DMS 273 treated with DMSO at 0.1 percent for 48 hours (cell line): ENCODE data around the gene WNK4.
A peak's percentile ranks its signal among the peaks of the same experiment; 100 is the strongest.

Experiments used
- DNase-seq: peaks from one replicate; lab custom pipeline; 2025; lab: John Stamatoyannopoulos, UW

The WNK4 gene

GRCh38 chr17:42841975-42842685 lies 61.7 kb downstream of the WNK4 start:
- no peak for DNase-seq

- peak; percentile 35 for DNase-seq
Measured at GRCh38 chr17:42843358-42843934, 63.0 kb downstream of the WNK4 start.

DNA sequence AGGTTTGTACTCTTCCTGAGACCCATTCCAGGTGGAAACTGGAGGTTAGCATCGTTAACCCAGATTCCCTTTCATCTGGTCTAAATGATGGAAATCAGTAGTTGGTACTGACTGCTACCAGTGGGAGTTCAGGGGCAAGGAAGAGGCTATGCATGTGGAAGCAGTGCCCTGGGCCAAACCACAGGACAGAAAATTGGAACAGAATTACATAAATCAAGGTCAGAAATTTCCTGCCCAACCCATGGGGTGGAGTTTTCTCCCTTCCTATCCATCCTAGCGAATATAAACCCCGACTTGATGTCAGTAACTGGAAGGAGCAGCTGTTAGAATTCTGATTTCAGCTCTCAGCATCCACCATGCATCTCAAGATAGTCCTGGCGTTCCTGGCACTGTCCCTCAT lies 63.9 kb downstream of the WNK4 start, which contains the start of gene AOC2:
AOC2 (plus strand) TSS at position 310 of the 400 bp plus-strand sequence; CDS start at position 357, 47 bp downstream.
- no peak for DNase-seq

DNA sequence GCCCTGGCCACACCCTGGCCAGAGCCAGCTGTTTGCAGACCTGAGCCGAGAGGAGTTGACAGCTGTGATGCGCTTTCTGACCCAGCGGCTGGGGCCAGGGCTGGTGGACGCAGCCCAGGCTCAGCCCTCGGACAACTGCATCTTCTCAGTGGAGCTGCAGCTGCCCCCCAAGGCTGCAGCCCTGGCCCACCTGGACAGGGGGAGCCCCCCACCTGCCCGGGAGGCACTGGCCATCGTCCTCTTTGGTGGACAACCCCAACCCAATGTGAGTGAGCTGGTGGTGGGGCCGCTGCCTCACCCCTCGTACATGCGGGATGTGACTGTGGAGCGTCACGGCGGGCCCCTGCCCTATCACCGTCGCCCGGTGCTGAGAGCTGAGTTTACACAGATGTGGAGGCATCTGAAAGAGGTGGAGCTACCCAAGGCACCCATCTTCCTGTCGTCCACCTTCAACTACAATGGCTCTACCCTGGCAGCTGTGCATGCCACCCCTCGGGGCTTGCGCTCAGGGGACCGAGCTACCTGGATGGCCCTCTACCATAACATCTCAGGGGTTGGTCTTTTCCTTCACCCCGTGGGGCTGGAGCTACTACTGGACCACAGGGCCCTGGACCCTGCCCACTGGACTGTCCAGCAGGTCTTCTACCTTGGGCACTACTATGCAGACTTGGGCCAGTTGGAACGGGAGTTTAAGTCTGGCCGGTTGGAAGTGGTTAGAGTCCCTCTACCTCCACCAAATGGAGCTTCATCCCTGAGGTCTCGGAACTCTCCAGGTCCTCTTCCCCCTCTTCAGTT lies 64.5 kb downstream of the WNK4 start:
- no peak for DNase-seq

GRCh38 chr17:42845556-42845917 lies 65.1 kb downstream of the WNK4 start:
- DNase-seq = no peak

DNA sequence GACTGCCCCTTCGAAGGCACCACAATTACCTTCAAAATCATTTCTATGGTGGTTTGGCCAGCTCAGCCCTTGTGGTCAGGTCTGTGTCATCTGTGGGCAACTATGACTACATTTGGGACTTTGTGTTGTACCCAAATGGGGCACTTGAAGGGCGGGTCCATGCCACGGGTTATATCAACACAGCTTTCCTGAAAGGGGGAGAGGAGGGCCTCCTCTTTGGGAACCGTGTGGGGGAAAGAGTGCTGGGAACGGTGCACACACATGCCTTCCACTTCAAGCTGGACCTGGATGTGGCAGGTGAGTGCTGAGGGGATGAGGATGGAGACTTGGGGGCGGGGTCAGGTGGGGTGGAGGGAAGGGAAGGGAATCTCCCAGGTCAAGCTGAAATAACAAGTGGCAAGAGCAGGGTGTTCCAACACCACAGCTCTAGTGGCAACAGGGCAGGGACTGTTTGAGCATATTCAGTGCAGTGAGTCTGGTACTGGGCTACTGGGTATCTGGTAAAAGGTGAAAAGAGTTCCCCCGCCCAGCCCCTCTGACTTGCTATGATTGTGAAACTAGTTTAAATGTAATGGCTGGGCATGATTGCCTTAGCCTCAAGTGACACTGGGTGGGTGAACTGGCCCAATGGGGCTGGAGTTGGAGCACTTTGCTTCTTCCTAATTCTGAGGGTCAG lies 65.6 kb downstream of the WNK4 start:
- DNase-seq = no peak
